GM13976 (cell line): ENCODE data around the gene SOST.

Experiments
- DNase-seq: peaks from one replicate; pipeline ENCODE4 v3.0.0; 2012; ENCODE audit warnings: low spot score
- CTCF ChIP-seq: IDR thresholded peaks from 2 replicates; pipeline ENCODE4 v1.5.1; 2012; ENCODE audit warnings: borderline replicate concordance, mild to moderate bottlenecking; ENCODE audit not compliant: insufficient read depth; ENCODE audit errors: extremely low read depth, missing control alignments, control extremely low read depth
- in situ Hi-C: fragments of 300-500 bp; cut with MboI; formaldehyde crosslinking; loops from one replicate; pipeline ENCODE4 v1.12.0; 2022; ENCODE audit warnings: low sequenced_read_pairs, mixed read lengths, inconsistent platforms; ENCODE audit not compliant: unreplicated experiment

SOST gene

GRCh38 chr17:43709210-43709609 is 49.4 kb downstream of the SOST start:
- in situ Hi-C loops = no loop called here
- TF ChIP-seq CTCF = no peak
- no peak for DNase-seq

DNA sequence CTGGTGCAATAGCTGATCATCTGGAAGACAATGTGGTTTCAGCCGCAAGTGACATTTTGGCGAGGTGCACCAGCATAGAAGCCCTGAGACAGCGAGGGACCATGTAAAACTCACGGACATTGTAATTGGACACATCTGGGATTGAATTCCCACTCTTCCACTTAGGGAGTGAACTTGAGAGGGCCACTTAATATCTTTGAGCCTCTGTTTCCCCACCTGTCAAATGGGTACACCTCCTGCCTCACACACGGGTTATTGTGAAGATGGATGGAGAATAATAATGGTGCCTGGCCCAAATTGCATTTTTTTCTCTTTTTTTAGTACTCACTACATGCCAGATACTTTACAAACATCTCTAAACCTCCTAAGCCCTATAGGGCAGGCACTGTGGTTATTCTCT is 51.4 kb downstream of the SOST start:
- TF ChIP-seq CTCF = no peak
- in situ Hi-C loops = no loop called here
- DNase-seq = no peak

DNA sequence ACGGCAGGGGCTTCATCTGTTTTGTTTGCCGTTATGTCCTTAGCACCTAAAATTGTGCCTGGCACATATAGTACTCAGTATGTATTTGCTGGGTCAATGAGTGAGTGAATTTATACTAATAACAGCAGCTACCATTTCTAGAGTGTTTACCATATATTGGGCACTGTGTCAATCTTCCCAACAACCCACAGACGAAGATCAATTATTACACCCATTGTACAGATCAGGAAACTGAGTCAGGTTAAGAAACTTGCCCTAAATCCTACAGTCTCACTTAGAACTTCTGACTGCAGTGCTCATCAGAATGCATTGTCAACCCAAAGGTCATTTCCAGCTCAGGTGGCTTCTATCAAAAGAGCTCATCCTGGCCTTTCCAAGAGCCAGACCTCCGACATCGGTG is 52.4 kb downstream of the SOST start:
- TF ChIP-seq CTCF = no peak
- in situ Hi-C loops = no loop called here
- DNase-seq = no peak
